GM10248 (cell line): Measurements from ENCODE around the gene STYXL1.

ENCODE experiments used
- CTCF ChIA-PET: fragments of 300-600 bp; sonication (Branson Sonifier 250); formaldehyde crosslinking; extraction: SDS; loops from one replicate; lab custom pipeline; 2021; ENCODE audit warnings: antibody characterized with exemption; lab: Yijun Ruan, JAX
- POLR2A ChIA-PET: fragments of 350-650 bp; sonication (Branson Sonifier 250); formaldehyde crosslinking; extraction: SDS; loops from one replicate; lab custom pipeline; 2020; ENCODE audit warnings: antibody characterized with exemption; lab: Yijun Ruan, JAX
- DNase-seq: peaks from one replicate; pipeline ENCODE4 v3.0.0; 2012; ENCODE audit errors: extremely low spot score
- TF ChIP-seq, protein P1 (sequence below): IDR thresholded peaks from 2 replicates; pipeline ENCODE4 v1.5.1; 2012; ENCODE audit warnings: mild to moderate bottlenecking, low read depth; ENCODE audit errors: extremely low read depth, missing control alignments, control extremely low read depth

STYXL1 gene

DNA sequence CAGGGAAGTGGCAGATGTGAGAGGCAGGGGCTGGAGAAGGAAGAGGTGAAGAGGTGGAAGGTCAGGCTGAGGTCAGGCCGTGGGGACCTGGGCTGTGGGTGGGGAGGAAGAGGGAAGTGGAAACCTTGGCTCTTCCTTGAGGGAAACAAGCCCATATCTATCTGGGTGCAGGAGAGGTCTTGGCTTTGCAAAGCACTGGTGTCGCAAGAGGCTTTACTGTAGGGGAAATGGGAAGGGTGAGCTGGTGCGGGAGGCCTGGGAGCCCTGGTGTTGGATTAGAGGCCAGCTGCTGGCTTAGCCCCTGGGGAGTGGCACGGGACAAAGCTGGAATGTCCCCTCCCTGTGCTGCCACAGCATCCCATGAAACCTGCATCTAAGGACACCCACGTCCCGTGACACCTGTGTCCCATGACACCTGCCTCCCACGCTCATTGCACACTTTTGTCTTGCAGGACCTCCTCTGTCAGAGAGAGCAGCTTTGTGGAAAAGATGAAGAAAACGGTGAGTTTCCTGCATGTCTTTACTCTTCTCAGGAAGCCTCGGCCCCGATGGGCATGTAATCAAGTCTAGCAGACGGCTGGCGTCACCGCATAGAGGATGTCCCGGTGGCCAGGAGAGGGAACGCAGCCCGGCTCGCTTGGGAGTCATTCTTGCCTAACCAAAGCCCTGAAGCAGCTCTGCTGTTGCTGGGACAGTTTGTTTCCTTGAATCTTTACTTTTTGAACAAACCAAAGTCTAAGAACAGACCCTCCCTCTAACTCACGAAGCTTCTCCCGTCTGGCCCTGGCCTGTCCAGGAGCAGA lies 75.6 kb downstream of the STYXL1 start:
- ChIA-PET POLR2A (interaction anchor here (1.0 kb wide), 1 partner anchor 57 kb away, joined by 3 read pairs; no protein-coding TSS in a partner anchor), CTCF (interaction anchor here (0.8 kb wide), 1 partner anchor 11 kb away, joined by 5 read pairs; no protein-coding TSS in a partner anchor)
- no peak for DNase-seq
- TF ChIP-seq, protein P1, sequence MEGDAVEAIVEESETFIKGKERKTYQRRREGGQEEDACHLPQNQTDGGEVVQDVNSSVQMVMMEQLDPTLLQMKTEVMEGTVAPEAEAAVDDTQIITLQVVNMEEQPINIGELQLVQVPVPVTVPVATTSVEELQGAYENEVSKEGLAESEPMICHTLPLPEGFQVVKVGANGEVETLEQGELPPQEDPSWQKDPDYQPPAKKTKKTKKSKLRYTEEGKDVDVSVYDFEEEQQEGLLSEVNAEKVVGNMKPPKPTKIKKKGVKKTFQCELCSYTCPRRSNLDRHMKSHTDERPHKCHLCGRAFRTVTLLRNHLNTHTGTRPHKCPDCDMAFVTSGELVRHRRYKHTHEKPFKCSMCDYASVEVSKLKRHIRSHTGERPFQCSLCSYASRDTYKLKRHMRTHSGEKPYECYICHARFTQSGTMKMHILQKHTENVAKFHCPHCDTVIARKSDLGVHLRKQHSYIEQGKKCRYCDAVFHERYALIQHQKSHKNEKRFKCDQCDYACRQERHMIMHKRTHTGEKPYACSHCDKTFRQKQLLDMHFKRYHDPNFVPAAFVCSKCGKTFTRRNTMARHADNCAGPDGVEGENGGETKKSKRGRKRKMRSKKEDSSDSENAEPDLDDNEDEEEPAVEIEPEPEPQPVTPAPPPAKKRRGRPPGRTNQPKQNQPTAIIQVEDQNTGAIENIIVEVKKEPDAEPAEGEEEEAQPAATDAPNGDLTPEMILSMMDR = no peak

DNA sequence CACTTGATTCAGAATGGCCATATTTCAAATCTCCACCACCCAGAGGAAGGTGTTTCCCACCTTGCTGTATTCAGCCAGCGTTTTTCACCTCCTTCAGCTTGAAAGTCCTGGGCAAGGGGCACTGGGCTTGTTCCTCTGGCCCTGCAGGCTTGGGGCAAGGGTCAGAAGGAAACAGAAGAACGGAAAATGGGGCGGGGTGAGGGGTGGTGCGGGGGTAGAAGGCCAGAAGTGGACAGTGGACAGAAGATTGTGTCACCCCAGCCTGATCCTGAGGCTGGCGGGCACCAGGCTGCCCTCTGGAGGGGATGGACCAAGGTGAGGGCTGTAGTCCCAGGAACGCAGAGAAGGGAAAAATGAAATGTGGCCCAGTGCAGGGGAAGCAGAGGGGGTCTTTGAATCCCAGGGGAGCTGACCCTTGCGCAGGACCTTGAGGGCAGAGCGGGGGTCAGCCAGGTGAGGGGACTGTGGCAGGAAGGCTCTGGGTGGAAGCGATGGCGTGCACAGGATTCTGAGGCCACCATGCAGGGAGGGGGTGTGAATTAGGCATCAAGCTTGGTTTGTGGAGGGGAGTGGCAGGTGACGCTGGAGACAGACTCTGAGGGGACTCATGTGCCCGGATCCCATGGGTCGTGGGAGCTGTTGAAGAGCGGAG lies 76.4 kb downstream of the STYXL1 start:
- CTCF ChIA-PET = interaction anchor here (0.8 kb wide), 1 partner anchor 12 kb away, joined by 5 read pairs; no protein-coding TSS in a partner anchor
- POLR2A ChIA-PET = interaction anchor here (1.0 kb wide), 1 partner anchor 56 kb away, joined by 3 read pairs; no protein-coding TSS in a partner anchor
- DNase-seq = no peak
- TF ChIP-seq, protein P1 = no peak

DNA sequence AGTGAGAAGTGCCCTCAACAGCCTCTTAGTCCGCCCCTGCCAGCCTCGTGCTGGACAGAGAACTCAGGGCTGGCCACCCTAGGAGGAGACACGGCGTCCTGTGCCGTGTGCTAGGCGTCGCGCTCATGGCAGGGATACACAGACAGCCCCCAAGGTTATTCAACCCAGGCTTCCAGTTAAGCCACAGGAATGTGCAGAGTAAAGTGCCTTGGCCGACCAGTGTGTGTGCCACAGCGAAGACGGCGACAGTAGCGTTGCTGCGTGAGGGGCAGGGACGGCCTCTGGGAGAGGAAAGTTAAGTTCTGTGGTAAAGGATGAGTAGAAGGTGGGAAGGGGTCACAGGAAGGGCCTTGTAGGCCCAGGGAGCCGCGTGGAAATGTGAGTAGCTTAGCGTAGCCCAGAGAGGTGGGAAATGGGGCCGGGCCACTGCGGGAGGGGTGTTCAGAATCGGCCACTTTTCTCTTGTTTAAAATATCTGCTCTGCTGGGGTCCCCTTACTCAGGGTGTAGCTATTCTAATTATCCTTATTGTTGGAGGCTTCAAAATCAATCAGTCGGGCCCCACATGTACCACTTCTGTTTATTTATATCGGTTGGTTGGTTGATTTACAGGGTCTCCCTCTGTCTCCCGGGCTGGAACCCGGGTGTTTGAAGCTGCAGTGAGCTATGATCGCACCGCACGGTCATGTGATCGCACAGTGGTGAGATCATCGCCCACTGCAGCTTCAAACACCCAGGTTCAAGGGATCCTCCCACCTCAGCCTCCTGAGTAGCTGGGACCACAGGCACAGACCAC lies 77.9 kb downstream of the STYXL1 start:
- TF ChIP-seq, protein P1 = no peak
- CTCF ChIA-PET = no interaction called here
- POLR2A ChIA-PET = no interaction called here
- DNase-seq = no peak

DNA sequence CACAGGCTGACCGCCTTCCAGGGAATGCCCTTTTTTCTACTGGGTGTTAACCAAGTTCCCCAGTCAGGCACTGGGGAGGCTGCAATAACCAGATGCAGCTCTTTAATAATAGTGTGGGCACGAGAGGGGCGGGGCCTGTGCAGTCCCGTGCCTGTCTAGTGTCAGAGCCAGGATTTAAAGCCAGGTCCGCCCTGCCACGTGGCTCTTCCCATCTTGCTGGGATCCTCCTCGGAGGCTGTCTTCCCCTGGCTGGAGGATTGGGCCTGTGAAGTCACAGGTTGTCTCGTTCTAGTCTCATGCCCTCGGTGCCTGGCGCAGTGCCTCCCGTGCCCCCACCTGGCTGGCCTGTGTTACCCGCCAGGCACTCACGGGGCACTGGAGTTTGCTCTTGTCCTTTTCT lies 78.6 kb downstream of the STYXL1 start:
- no peak for DNase-seq
- TF ChIP-seq, protein P1 = no peak
- CTCF ChIA-PET = no interaction called here
- POLR2A ChIA-PET = no interaction called here

DNA sequence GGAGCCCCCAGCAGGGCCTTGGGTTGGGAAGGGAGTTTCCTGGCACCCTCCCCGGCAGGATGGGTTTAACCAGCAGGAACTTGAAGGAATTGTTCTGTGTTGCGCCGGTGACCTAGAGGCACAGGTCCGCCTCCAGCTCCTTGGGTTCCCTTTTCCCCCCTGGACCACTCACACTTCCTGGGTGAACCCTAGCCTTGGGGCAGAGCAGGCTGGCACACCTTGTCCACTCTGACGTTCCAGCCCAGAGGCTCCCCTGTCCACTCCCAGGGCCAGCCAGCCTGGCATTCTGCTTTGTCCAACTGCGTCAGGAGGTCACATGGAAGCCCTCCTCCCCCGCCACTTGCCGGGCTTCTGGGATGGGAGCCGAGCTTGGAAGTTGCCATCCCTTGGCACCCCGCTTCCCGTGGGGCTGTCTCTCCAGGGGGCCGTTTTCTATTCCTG lies 79.2 kb downstream of the STYXL1 start:
- CTCF ChIA-PET = no interaction called here
- DNase-seq = no peak
- POLR2A ChIA-PET = no interaction called here
- TF ChIP-seq, protein P1 = no peak

DNA sequence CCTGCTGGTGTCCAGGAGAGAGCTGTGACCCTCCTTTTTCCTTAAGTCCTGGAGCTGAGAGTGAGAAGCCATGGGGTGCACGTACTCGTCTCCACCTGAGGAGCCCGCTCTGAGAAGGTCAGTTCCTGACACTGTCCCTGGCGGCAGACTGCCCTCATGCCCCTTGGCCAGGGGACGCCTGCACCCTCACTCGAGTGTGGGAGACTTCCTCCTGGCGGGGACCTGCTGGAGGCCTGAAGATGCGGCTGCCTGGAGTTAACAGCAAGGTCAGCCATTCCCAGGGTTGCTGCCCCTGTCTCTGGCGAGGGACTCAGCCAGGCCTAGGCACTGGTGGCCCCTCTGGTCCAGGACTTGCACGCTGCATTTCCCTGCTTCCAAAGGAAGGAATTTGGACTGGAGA lies 79.8 kb downstream of the STYXL1 start:
- ChIA-PET POLR2A (no interaction called here), CTCF (no interaction called here)
- no peak for DNase-seq
- TF ChIP-seq, protein P1 = no peak
